H1 (cell line): ENCODE results near the gene LDLR. TPM values are rescaled to one million over a fixed set of nuclear protein-coding genes. Genes with fewer than 3 reads are reported as not detected.
"Not testable (repeated sequence)": the region's sequence is repeated elsewhere in the genome, so short reads cannot be mapped to it uniquely, and the experiment has no call there.

Experiments
- CTCF ChIA-PET: fragments of 300-600 bp; sonication (Branson Sonifier 250); formaldehyde crosslinking; loops from one replicate; lab custom pipeline; 2021; ENCODE audit not compliant: partially characterized antibody; lab: Charles Lee
- POLR2A ChIA-PET: fragments of 300-600 bp; sonication (Branson Sonifier 250); formaldehyde crosslinking; loops from one replicate; lab custom pipeline; 2021; ENCODE audit warnings: inconsistent platforms; ENCODE audit not compliant: partially characterized antibody; lab: Charles Lee
- DNase-seq, 2 experiments: peaks; one replicate each; pipeline versions ENCODE4 v3.0.0 to v3.0.0-alpha.2; 2010 to 2022; ENCODE audit warnings: low spot score in 2 of 2, low read depth in 1 of 2, mixed read lengths in 1 of 2
- FAIRE-seq: peaks from 2 replicates; lab custom pipeline; 2011; peaks lifted over from hg19 to GRCh38; lab: Jason Lieb, UNC
- H2AFZ ChIP-seq: 2 replicates; pipeline ENCODE4 v1.8.1; 2012; ENCODE audit warnings: low read length, inconsistent platforms
- H2AK5ac ChIP-seq: 2 replicates; pipeline ENCODE4 v1.6.1; 2013; ENCODE audit warnings: low read depth, low read length
- H2BK120ac ChIP-seq: replicated peaks from 2 replicates; pipeline ENCODE3; 2013; ENCODE audit warnings: low read depth, low read length, inconsistent platforms
- H2BK12ac ChIP-seq: 2 replicates; pipeline ENCODE4 v1.6.1; 2013; ENCODE audit warnings: low read depth, low read length
- H2BK15ac ChIP-seq: 2 replicates; pipeline ENCODE4 v1.6.1; 2013; ENCODE audit warnings: low read length
- H2BK20ac ChIP-seq: 2 replicates; pipeline ENCODE4 v1.6.1; 2013; ENCODE audit warnings: low read length
- H2BK5ac ChIP-seq: 2 replicates; pipeline ENCODE4 v1.6.1; 2013; ENCODE audit warnings: low read depth, low read length
- H3K14ac ChIP-seq: 2 replicates; pipeline ENCODE4 v1.6.1; 2013; ENCODE audit warnings: inconsistent platforms; ENCODE audit not compliant: insufficient read length
- H3K18ac ChIP-seq: 2 replicates; pipeline ENCODE4 v1.6.1; 2013; ENCODE audit warnings: low read length; ENCODE audit errors: extremely low read depth
- H3K23ac ChIP-seq: 2 replicates; pipeline ENCODE4 v1.6.1; 2013; ENCODE audit warnings: inconsistent platforms; ENCODE audit not compliant: insufficient read length
- H3K23me2 ChIP-seq: 2 replicates; pipeline ENCODE4 v1.6.1; 2013; ENCODE audit warnings: low read depth, low read length
- H3K27ac ChIP-seq: 2 replicates; pipeline ENCODE4 v1.6.1; 2011; ENCODE audit warnings: low read depth, low read length, inconsistent platforms
- H3K27me3 ChIP-seq, 4 experiments: replicated peaks in 1 of 4; 1 replicate in 1 of 4; 2 replicates in 3 of 4; pipeline versions ENCODE4 v1.6.1 to v1.8.1; 2011 to 2013; ENCODE audit warnings: low read length in 3 of 4, mild to moderate bottlenecking in 3 of 4, inconsistent platforms in 2 of 4, mixed read lengths in 2 of 4, moderate library complexity in 1 of 4; ENCODE audit not compliant: control insufficient read depth in 3 of 4, insufficient read depth in 3 of 4; ENCODE audit errors: extremely low read depth in 1 of 4
- H3K36me3 ChIP-seq, 4 experiments: 2 replicates each; pipeline versions ENCODE4 v1.6.1 to v1.8.1; 2011 to 2013; ENCODE audit warnings: mild to moderate bottlenecking in 4 of 4, low read length in 3 of 4, moderate library complexity in 2 of 4, control low read depth in 1 of 4, inconsistent platforms in 1 of 4; ENCODE audit not compliant: insufficient read depth in 4 of 4, control insufficient read depth in 2 of 4
- H3K4ac ChIP-seq: replicated peaks from 2 replicates; pipeline ENCODE3; 2013; ENCODE audit warnings: low read length, low read depth, mixed read lengths, inconsistent platforms; ENCODE audit not compliant: insufficient read length
- H3K4me1 ChIP-seq, 4 experiments: replicated peaks in 1 of 4; 1 replicate in 1 of 4; 2 replicates in 3 of 4; pipeline versions ENCODE4 v1.6.1 to v1.8.1; 2011 to 2013; ENCODE audit warnings: low read length in 3 of 4, inconsistent platforms in 2 of 4, mixed read lengths in 1 of 4; ENCODE audit not compliant: insufficient read depth in 4 of 4, control insufficient read depth in 3 of 4
- H3K4me2 ChIP-seq, 2 experiments: 2 replicates each; pipeline versions ENCODE4 v1.6.1 to v1.8.1; 2011 to 2013; ENCODE audit warnings: low read depth in 2 of 2, low read length in 2 of 2, control low read depth in 1 of 2, inconsistent platforms in 1 of 2, mild to moderate bottlenecking in 1 of 2; ENCODE audit not compliant: insufficient read depth in 1 of 2
- H3K4me3 ChIP-seq, 4 experiments: fragments of 200-600, 300-600 bp in 1 of 4; sonication (generic), shearing (Covaris generic), sonication (Bioruptor Twin) in 1 of 4; 2 replicates each; pipeline versions ENCODE4 v1.5.1 to v1.8.1; 2011 to 2016; ENCODE audit warnings: low read length in 4 of 4, low read depth in 3 of 4, control low read depth in 2 of 4, inconsistent platforms in 2 of 4, mild to moderate bottlenecking in 2 of 4, mixed read lengths in 1 of 4, moderate library complexity in 1 of 4; ENCODE audit not compliant: insufficient read depth in 2 of 4; ENCODE audit errors: extremely low read depth in 1 of 4
- H3K56ac ChIP-seq: replicated peaks from 2 replicates; pipeline ENCODE3; 2013; ENCODE audit warnings: low read depth, mild to moderate bottlenecking, mixed read lengths, low read length, inconsistent platforms; ENCODE audit not compliant: insufficient read length
- H3K79me1 ChIP-seq: 2 replicates; pipeline ENCODE4 v1.6.1; 2013; ENCODE audit warnings: low read depth, low read length, control low read depth
- H3K79me2 ChIP-seq, 2 experiments: 2 replicates each; pipeline versions ENCODE4 v1.6.1 to v1.8.1; 2012 to 2013; ENCODE audit warnings: low read length in 2 of 2, mild to moderate bottlenecking in 2 of 2, inconsistent platforms in 1 of 2; ENCODE audit not compliant: insufficient read depth in 2 of 2, control insufficient read depth in 1 of 2
- H3K9ac ChIP-seq, 4 experiments: replicated peaks in 1 of 4; 1 replicate in 1 of 4; 2 replicates in 3 of 4; pipeline versions ENCODE4 v1.6.1 to v1.8.1; 2011 to 2013; ENCODE audit warnings: low read depth in 3 of 4, low read length in 3 of 4, control low read depth in 2 of 4, mild to moderate bottlenecking in 2 of 4, moderate library complexity in 2 of 4, inconsistent platforms in 1 of 4; ENCODE audit errors: extremely low read depth in 1 of 4
- H3K9me3 ChIP-seq, 2 experiments: 2 replicates each; pipeline versions ENCODE4 v1.6.1 to v1.8.1; 2012 to 2013; ENCODE audit warnings: mild to moderate bottlenecking in 2 of 2, moderate library complexity in 2 of 2, control low read depth in 1 of 2, inconsistent platforms in 1 of 2, low read depth in 1 of 2, low read length in 1 of 2, mixed read lengths in 1 of 2; ENCODE audit not compliant: insufficient read depth in 2 of 2
- H4K20me1 ChIP-seq, 2 experiments: replicated peaks in 1 of 2; 2 replicates each; pipeline versions ENCODE3 to v1.8.1; 2011 to 2013; ENCODE audit warnings: inconsistent platforms in 2 of 2, low read length in 2 of 2, mild to moderate bottlenecking in 1 of 2; ENCODE audit not compliant: insufficient read depth in 2 of 2, control insufficient read depth in 1 of 2
- H4K5ac ChIP-seq: 2 replicates; pipeline ENCODE4 v1.6.1; 2013; ENCODE audit warnings: low read length, low read depth, mixed read lengths, inconsistent platforms; ENCODE audit not compliant: insufficient read length
- H4K8ac ChIP-seq: 2 replicates; pipeline ENCODE4 v1.8.0; 2013; ENCODE audit warnings: mild to moderate bottlenecking, moderate library complexity, low read length, inconsistent platforms; ENCODE audit not compliant: insufficient read depth; ENCODE audit errors: extremely low read depth
- H4K91ac ChIP-seq: replicated peaks from 2 replicates; pipeline ENCODE3; 2013; ENCODE audit warnings: low read length, mixed read lengths, inconsistent platforms; ENCODE audit not compliant: insufficient read length
- WGBS, 2 experiments: shearing (Covaris generic) in 1 of 2; methylation state at CpG; one replicate each; pipeline versions ENCODE4 v1.1.6 to v1.1.7; 2013 to 2015; ENCODE audit warnings: low lambda C conversion rate in 2 of 2, mixed read lengths in 2 of 2, inconsistent platforms in 1 of 2, low coverage in 1 of 2, missing lambda C conversion rate in 1 of 2; ENCODE audit not compliant: insufficient replicate concordance in 2 of 2, insufficient coverage in 1 of 2, insufficient read length in 1 of 2; ENCODE audit errors: extremely low coverage in 1 of 2, missing lambda C conversion rate in 1 of 2; 5-methylcytosine and 5-hydroxymethylcytosine counted together
- polyA plus RNA-seq, 7 experiments: library from polyadenylated mRNA; depleted of rRNA in 3 of 7; stranded (reverse) in 5 of 7; unstranded in 2 of 7; fragments of >200 nt in 5 of 7; fragments of 200-250 nt in 2 of 7; gene quantifications; 1 replicate in 5 of 7; 2 replicates in 1 of 7; 4 replicates in 1 of 7; pipeline versions ENCODE4 v1.2.1 to v1.2.3, GENCODE V29; 2011 to 2013; ENCODE audit warnings: missing spikeins in 2 of 7, mixed read lengths in 2 of 7
- total RNA-seq: library from RNA; stranded (reverse); fragmentation: NEBNext Ultra II Directional; extraction: Animal tissue kit (Norgen Biotek cat#: 25700); gene quantifications from 2 replicates; pipeline ENCODE4 v1.2.1, GENCODE V29; 2021

The LDLR gene
- total and polyA plus RNA-seq, 2 of the 8 experiments (the other 6 are each of a cell fraction or from before 2014, with no cell fraction given) = 70.1 to 118 TPM

GRCh38 chr19:11097367-11097766, 8.1 kb downstream of the LDLR start:
- H3K4me2 ChIP-seq, H3K9ac ChIP-seq, H3K27ac ChIP-seq, H3K4ac ChIP-seq, H2BK12ac ChIP-seq, H3K9me3 ChIP-seq, H4K8ac ChIP-seq, H2AK5ac ChIP-seq, H3K4me3 ChIP-seq, DNase-seq, H3K56ac ChIP-seq, H3K14ac ChIP-seq, FAIRE-seq, H2AFZ ChIP-seq, H2BK5ac ChIP-seq, H2BK120ac ChIP-seq, H2BK15ac ChIP-seq, H2BK20ac ChIP-seq, H3K23me2 ChIP-seq, H3K27me3 ChIP-seq, H3K18ac ChIP-seq, H3K4me1 ChIP-seq, H3K79me1 ChIP-seq, H4K5ac ChIP-seq, H3K23ac ChIP-seq, H4K91ac ChIP-seq: not testable (repeated sequence)
- 95% methylated on average over 6 of the region's 6 CpGs; no CpG with 5 or more reads in 1 of the 2 experiments for WGBS, 2 experiments
- CTCF ChIA-PET = interaction anchor here (1.0 kb wide), 1 partner anchor 161 kb away, joined by 3 read pairs; no protein-coding TSS in a partner anchor
- H4K20me1 ChIP-seq = peaks cover 26 to 42% of the 10 kb centered on the region in 2 experiments
- H3K36me3 ChIP-seq = peaks cover 20 to 89% (median 41%) of the 10 kb centered on the region in 4 experiments
- POLR2A ChIA-PET = interaction anchor here (0.6 to 0.9 kb wide), 2 partner anchors 10 to 77 kb away, joined by 3 read pairs; no protein-coding TSS in a partner anchor
- peaks cover 37 to 84% of the 10 kb centered on the region in 2 experiments for H3K79me2 ChIP-seq
